ES-I3 (cell line): ENCODE results near the gene GABRB3.

Source experiments
- H3K36me3 ChIP-seq: 2 replicates; pipeline ENCODE4 v1.6.1; 2013; ENCODE audit warnings: mild to moderate bottlenecking, low read length, control low read depth, moderate library complexity; ENCODE audit not compliant: insufficient read depth
- H3K4me1 ChIP-seq: 2 replicates; pipeline ENCODE4 v1.6.1; 2013; ENCODE audit warnings: mild to moderate bottlenecking, control low read depth, low read length; ENCODE audit not compliant: insufficient read depth
- H3K9ac ChIP-seq: 2 replicates; pipeline ENCODE4 v1.6.1; 2013; ENCODE audit warnings: low read depth, mild to moderate bottlenecking, low read length, moderate library complexity
- H3K9me3 ChIP-seq: 2 replicates; pipeline ENCODE4 v1.6.1; 2013; ENCODE audit warnings: mild to moderate bottlenecking, low read length, moderate library complexity; ENCODE audit not compliant: control insufficient read depth, insufficient read depth

The GABRB3 gene

DNA sequence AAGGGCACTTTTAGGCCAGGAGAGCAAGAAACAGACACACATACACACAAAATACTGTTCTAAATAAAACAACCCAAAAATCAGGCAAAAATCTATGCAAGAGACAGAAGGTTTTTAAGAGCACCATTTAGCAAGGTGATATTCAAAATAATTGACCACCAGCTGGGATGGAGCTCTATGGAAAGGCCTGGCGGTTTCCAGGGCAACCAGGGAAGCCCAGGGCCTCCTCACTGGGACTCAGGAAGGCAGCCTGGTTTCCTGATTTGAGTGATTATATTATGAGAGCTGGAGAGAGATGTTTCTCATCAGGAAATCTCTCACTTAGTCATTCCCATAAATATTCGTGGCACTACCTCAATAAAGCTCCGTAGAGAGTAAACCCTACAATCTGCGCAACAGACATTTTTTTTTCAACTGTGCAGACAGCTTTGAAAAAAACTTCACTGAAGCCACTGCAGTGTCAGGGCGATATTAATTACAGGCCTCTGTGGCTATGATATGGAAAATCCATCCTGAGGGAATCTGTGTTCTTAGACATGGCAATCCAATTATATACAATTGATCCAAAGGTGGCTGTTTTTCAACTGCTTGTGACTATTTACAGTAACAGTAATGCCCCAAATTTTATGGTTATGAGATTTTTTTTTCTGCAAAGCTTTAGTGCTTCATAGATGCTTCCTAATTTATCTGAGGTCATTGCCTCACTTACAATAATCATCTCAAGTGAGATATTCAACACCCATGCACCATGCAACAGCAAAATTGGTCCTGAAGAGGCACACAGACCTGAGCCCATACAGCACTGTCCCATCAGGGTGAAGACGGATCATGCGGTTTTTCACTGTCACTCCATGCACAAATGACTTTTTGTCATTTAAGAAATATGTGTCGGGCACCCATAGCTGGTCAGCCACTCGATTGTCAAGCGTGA, 152.1 kb downstream of the GABRB3 start:
- H3K4me1 ChIP-seq, result peaks cover 19% of the 10 kb centered on the region
- no peaks in the 10 kb centered on the region for H3K9me3 ChIP-seq
- H3K36me3 ChIP-seq, result peaks cover 2% of the 10 kb centered on the region
- H3K9ac ChIP-seq, result no peak overlapping the region

DNA sequence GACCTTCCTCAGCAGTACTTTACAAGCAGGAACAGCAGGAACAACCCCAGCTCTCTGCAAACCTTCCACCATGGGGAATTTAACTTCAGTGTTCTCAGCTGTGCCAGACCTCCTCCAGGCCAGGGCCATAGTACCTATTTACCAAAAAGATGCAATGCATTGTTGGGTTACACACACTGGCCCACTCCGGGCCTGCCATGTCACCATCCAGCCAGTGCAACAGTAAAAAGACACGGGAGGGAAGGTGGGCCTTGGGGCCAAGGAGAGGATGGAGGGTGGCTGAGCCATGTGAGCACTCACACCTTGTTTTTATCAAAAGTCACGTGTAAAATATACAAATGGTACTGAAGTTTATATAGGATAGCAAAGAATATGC, 157.0 kb downstream of the GABRB3 start:
- H3K4me1 ChIP-seq, result peaks cover 8% of the 10 kb centered on the region
- H3K9me3 ChIP-seq, result no peaks in the 10 kb centered on the region; the same call in 1 of the 2 replicates
- H3K36me3 ChIP-seq, result peaks cover 11% of the 10 kb centered on the region
- H3K9ac ChIP-seq, result no peak overlapping the region

DNA sequence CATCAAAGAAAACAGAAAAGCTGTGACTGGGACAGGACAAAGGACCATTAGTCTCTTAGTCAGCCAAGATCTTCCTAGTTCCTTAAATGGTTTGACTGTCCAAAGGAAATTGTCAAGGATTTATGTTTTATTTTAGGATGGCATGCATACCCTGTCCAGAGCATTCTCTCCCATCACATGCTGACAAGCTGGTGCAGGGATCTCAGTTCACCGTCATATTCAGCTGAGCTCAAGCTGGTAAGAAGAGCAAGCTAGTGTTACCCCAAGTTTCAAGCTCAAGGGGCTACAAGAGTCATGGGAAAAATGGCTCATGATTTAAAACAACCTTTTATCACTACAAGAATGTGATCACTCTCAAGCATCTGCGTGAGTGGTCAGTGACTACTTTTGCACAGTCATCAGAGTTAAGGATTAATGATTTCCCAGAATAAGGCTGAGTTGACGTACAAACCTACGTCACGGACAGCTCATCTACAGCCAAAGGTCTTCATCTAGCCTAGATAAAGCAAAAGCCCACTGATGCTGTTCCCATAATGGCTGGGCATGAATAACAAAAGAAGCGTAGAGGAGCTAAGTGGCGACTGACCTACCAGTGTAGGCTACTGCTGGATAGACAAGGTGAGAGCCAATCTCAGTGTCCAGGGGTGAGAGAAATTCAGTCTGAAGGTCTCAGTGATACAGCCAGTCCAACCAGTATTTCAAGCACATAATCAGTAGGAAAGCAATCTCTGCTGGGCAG, 157.5 kb downstream of the GABRB3 start:
- Histone ChIP-seq H3K9me3 (peaks cover 5% of the 10 kb centered on the region; the same call in 1 of the 2 replicates), H3K9ac (no peak overlapping the region)

DNA sequence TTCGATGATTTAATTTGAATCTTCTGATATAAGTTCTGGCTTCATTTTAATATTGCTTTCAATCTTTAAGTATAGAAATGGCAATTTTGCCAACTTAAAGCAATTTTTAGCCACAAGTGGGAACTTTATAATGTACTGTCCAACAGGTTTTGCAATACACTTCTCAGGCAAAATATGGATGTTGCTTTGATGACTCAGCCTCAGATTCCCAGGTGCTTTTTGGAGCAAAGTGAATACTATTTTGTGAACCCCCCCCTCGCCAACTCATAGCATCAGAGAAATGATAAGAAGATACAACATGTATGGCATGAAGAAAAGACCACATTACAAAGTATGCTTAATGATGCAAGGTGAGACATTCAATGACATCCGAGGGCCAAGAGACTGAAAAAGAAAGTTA, 158.1 kb downstream of the GABRB3 start:
- peaks cover 8% of the 10 kb centered on the region for H3K4me1 ChIP-seq
- H3K36me3 ChIP-seq, result peaks cover 8% of the 10 kb centered on the region
- peaks cover 7% of the 10 kb centered on the region for H3K9me3 ChIP-seq
- H3K9ac ChIP-seq, result no peak overlapping the region

More for the DNA sequence above, 157.5 kb downstream of the GABRB3 start:
- Histone ChIP-seq H3K4me1 (peaks cover 8% of the 10 kb centered on the region), H3K36me3 (peaks cover 8% of the 10 kb centered on the region)

DNA sequence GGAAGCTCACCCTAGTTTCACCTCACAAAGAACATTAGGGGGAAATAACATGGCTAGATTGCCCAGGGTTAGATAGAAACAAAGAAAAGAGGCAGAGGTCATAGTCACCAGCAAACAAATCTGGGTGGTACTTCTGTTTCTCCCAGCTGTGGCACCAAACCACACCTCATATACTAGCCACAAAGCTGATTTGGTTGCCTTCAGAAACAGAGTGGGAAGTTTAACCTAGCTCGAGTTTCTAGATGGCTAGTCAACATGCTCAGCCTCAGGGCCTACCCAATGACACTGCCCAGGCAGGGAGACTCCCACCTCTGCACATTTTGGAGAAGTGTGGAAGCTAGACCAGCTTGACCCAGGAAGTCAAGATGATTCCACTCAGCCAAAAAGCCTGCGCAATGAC, 174.2 kb downstream of the GABRB3 start:
- Histone ChIP-seq H3K9me3 (peaks cover 6% of the 10 kb centered on the region), H3K9ac (no peak overlapping the region), H3K4me1 (peaks cover 5% of the 10 kb centered on the region; the same call in 1 of the 2 replicates), H3K36me3 (no peaks in the 10 kb centered on the region; the same call in 1 of the 2 replicates)

DNA sequence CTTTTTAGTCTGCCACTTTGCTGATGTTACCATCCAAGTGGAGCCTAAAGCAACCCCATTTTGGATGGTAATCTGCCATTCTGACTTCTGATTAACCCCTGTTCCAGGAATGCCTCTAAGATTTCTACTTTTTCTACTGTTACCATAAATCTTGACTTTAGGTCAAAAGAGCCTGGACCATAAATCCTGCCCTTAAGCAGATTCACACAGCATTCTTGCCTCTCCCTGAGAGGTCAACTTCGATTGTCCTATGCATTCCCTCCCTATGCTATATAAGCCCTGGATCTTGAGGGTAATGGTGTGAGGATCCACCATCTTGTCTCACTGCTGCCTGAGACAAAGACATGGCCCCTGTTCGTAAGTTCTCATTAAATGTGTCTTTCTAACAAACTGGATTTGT, 177.3 kb downstream of the GABRB3 start:
- Histone ChIP-seq H3K36me3 (no peaks in the 10 kb centered on the region; the same call in 1 of the 2 replicates), H3K4me1 (peaks cover 5% of the 10 kb centered on the region; the same call in 1 of the 2 replicates), H3K9ac (no peak overlapping the region), H3K9me3 (no peaks in the 10 kb centered on the region)

DNA sequence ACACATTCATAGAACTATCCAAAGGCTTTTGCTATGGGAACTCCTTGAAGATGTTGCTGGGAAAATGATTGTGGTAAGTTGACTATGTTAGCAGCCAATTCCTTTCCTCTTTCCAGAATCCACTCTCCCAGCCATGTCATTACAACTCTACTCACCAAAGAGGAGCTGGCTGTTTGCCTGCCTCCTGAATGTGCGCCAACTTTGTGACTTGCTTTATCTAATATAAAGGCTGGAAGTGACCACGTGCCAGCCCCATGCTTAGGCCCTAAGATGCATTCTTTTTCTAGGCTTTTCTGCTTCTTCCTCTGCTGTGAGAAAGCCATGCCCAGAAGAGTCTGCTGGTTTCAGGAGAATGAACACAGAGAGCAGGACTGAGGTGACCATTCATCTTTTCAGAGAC, 182.2 kb downstream of the GABRB3 start:
- Histone ChIP-seq H3K9ac (no peak overlapping the region), H3K9me3 (no peaks in the 10 kb centered on the region), H3K4me1 (no peaks in the 10 kb centered on the region), H3K36me3 (no peaks in the 10 kb centered on the region; the same call in 1 of the 2 replicates)

DNA sequence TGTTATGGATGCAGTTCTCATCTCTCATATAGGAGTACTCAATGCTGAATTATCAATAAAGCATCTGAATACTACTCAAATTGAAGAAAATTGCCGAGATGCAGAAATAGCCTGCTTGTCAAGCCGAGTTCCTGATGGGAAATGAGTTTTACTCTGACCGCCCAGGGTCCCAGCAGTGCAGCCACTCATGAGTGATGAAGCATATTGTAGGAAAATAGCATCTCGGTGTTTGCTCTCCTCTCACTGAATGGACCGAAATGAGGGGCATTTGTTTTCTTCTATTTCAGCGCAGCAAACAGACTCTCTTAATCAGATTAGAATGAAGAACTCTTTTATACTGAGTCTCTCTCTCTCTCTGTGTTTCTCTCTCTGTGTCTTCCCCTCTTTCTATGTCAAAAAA, 190.0 kb downstream of the GABRB3 start:
- Histone ChIP-seq H3K36me3 (peaks cover 16% of the 10 kb centered on the region), H3K4me1 (no peaks in the 10 kb centered on the region), H3K9ac (no peak overlapping the region), H3K9me3 (no peaks in the 10 kb centered on the region)

DNA sequence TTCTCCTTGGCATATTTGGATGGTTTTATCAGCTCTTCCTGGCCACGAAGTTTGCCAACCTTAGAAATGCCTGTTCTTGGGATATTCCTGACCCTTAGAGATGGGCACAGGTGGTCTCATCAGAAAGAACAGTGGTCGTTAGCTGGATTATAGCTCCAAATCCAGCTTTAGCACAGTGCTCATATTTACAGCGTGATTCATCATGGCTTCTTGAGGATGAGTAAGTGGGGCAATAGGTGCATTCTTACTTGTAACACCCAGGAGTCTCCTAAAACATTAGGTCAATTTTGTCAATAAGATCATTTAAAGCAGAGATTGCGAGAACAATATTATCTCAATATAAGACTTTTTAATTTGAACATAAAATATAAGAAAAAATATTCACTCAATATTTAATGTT, 191.9 kb downstream of the GABRB3 start:
- peaks cover 21% of the 10 kb centered on the region for H3K36me3 ChIP-seq

DNA sequence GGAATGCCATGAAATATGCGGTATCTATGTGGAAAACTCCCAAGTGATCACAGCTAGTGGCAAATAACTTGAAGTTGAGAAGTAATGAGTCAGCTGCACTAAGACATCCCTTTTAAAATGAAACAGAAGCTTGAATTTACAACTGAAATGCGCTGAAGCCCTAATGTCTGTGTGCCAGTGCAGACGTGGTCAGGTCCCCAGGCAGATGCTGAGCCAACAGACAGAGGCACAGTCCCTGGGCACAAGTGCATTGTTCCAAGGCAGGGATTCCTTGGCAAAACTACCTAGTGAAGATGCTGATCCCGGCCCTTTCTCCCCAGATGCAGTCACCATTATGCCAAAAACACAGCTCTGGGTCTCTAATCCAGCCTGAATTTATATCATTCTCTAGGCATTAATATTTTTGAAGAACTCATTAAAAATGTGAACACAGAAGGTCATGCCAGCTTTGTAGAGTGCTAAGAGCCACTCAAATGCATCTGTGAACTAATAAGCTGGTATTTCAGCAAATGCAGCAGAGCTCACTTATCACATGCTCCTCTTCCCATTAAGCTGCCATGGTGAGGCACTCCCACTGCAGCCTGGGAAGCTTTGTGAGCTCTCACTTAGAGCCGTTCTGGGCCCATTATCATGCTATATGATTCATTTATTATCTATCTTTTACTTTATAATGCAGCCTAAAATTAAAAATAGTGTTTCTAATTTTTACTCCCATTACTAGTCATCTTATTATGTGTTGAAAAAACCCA, 200.1 kb downstream of the GABRB3 start:
- Histone ChIP-seq H3K9ac (no peak overlapping the region), H3K9me3 (no peaks in the 10 kb centered on the region; the same call in 1 of the 2 replicates), H3K36me3 (peaks cover 22% of the 10 kb centered on the region)

More for the DNA sequence above, 191.9 kb downstream of the GABRB3 start:
- H3K9ac ChIP-seq, result no peak overlapping the region
- H3K9me3 ChIP-seq, result no peaks in the 10 kb centered on the region
- H3K4me1 ChIP-seq, result no peaks in the 10 kb centered on the region

DNA sequence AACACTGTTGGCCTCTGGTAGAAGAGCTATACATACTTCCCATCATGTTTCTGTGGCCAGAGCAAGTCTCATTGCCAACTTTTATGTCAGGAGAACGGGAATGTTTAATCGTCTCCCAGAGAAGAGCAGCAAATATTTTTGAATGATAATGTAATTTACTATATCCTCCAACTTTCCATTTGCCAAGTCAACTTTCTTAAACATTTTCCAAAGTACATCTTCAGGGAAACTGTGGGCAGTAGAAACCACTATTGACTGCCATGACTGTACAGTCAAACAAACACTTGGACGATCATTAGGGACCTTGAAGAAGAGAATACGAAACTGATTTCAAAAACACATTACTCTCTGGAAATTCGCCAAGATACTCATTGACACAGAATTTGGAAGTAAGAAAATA, 201.5 kb downstream of the GABRB3 start:
- Histone ChIP-seq H3K9ac (no peak overlapping the region), H3K9me3 (no peaks in the 10 kb centered on the region; the same call in 1 of the 2 replicates), H3K4me1 (no peaks in the 10 kb centered on the region), H3K36me3 (peaks cover 17% of the 10 kb centered on the region; the same call in 1 of the 2 replicates)

More for the DNA sequence above, 200.1 kb downstream of the GABRB3 start:
- no peaks in the 10 kb centered on the region for H3K4me1 ChIP-seq

DNA sequence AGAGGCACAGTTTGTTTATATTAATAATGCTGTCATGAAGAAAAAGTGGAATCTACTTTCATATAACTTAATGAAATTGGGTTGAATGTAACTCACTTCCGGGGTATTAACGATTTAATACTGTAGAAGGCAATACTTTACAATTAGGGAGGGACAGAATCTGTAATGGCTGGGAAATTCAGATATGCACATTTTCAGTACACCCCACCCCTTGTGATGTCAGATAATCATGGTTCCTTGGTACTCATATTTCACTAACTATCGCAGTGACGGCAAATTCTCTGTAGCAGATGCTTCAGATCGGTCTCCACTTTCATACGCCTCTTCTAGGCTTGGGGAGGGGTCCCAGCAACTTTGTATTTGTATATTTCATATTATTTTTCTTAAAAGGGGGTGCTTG, 207.3 kb downstream of the GABRB3 start:
- no peaks in the 10 kb centered on the region for H3K9me3 ChIP-seq
- H3K9ac ChIP-seq, result no peak overlapping the region
- H3K36me3 ChIP-seq, result peaks cover 16% of the 10 kb centered on the region
- H3K4me1 ChIP-seq, result no peaks in the 10 kb centered on the region; the same call in 1 of the 2 replicates

DNA sequence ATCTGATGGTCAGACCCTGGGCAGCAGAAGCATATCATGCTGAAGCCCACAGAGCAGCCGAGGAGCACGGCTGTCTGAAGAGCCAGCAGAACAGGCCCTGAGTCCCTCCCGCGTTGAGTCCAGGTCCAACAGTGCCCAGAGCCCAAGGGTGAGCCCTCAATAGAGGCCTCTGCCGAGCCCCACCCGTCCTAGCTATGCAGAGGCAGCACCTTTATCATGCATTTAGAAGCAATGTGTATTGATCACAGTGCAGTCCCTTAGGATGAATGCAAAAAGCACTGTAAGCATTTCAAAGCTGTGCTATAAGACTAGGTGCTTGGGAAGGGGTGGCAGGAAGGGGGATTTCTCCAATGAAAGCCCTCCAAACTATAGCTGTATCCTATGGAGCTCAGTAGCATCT, 208.5 kb downstream of the GABRB3 start:
- no peaks in the 10 kb centered on the region; the same call in 1 of the 2 replicates for H3K4me1 ChIP-seq
- H3K9ac ChIP-seq, result no peak overlapping the region
- H3K36me3 ChIP-seq, result peaks cover 23% of the 10 kb centered on the region
- H3K9me3 ChIP-seq, result no peaks in the 10 kb centered on the region

DNA sequence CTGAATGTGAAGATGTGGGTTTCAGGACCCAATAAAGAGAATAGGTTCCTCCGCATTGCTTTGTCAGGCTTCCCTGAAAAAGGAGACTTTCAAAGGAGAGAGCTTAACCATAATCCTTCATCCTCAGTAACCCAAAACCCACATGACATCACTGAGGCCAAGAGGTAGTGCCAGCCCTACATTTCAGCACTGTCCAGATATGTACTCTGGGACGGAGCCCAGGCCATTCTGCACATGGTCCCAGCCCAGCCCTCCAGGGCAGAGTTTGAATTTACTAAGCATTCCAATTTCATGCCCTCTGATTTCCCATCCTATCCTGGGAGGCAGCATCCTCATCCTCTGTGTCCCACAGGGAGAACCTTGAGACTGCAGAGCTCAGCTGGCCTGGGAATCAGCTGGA, 210.5 kb downstream of the GABRB3 start:
- Histone ChIP-seq H3K4me1 (no peaks in the 10 kb centered on the region; the same call in 1 of the 2 replicates), H3K9me3 (no peaks in the 10 kb centered on the region), H3K9ac (no peak overlapping the region), H3K36me3 (peaks cover 28% of the 10 kb centered on the region)
